Astrocyte (in vitro differentiated cells and primary cell): ENCODE results near the gene RAB26. TPM values are rescaled to one million over a fixed set of nuclear protein-coding genes. Genes with fewer than 3 reads are reported as not detected.

Source experiments
- DNase-seq: peaks from one replicate; pipeline ENCODE4 v3.0.0-alpha.2; 2010; ENCODE audit warnings: low read depth
- FAIRE-seq: peaks from 2 replicates; lab custom pipeline; 2011; peaks lifted over from hg19 to GRCh38; lab: Jason Lieb, UNC
- H2AFZ ChIP-seq: 2 replicates; pipeline ENCODE4 v1.6.0; 2012; ENCODE audit warnings: low read depth, low read length, inconsistent platforms
- H3K27ac ChIP-seq: 2 replicates; pipeline ENCODE4 v1.5.1; 2011; ENCODE audit warnings: low read depth, low read length, inconsistent platforms
- H3K27me3 ChIP-seq: 2 replicates; pipeline ENCODE4 v1.6.0; 2011; ENCODE audit warnings: low read length, inconsistent platforms; ENCODE audit not compliant: insufficient read depth
- H3K36me3 ChIP-seq: 2 replicates; pipeline ENCODE4 v1.5.1; 2011; ENCODE audit warnings: low read length, inconsistent platforms; ENCODE audit not compliant: insufficient read depth
- H3K4me1 ChIP-seq: 2 replicates; pipeline ENCODE4 v1.5.1; 2011; ENCODE audit warnings: low read length, inconsistent platforms; ENCODE audit not compliant: insufficient read depth
- H3K4me2 ChIP-seq: 2 replicates; pipeline ENCODE4 v1.6.0; 2012; ENCODE audit warnings: low read length, inconsistent platforms
- H3K4me3 ChIP-seq: 2 replicates; pipeline ENCODE4 v1.5.1; 2011; ENCODE audit warnings: low read depth, mild to moderate bottlenecking, low read length, inconsistent platforms; ENCODE audit not compliant: insufficient read depth
- H3K79me2 ChIP-seq: 2 replicates; pipeline ENCODE4 v1.6.0; 2012; ENCODE audit warnings: mild to moderate bottlenecking, low read length, inconsistent platforms; ENCODE audit not compliant: insufficient read depth
- H3K9ac ChIP-seq: 2 replicates; pipeline ENCODE4 v1.6.0; 2012; ENCODE audit warnings: mild to moderate bottlenecking, low read length, inconsistent platforms
- H3K9me3 ChIP-seq: 2 replicates; pipeline ENCODE4 v1.5.1; 2012; ENCODE audit warnings: low read depth, mild to moderate bottlenecking, low read length, inconsistent platforms; ENCODE audit not compliant: insufficient read depth
- H4K20me1 ChIP-seq: 2 replicates; pipeline ENCODE4 v1.6.0; 2012; ENCODE audit warnings: low read length, inconsistent platforms; ENCODE audit not compliant: insufficient read depth
- H3K27ac Mint-ChIP-seq: one replicate; pipeline ENCODE4 v1.8.0; 2021; ENCODE audit warnings: mild to moderate bottlenecking, mixed read lengths; ENCODE audit not compliant: unreplicated experiment
- H3K27me3 Mint-ChIP-seq: one replicate; pipeline ENCODE4 v1.8.0; 2021; ENCODE audit warnings: low read depth, mixed read lengths; ENCODE audit not compliant: unreplicated experiment
- H3K36me3 Mint-ChIP-seq: one replicate; pipeline ENCODE4 v1.8.0; 2021; ENCODE audit warnings: low read depth, mixed read lengths; ENCODE audit not compliant: unreplicated experiment
- H3K4me1 Mint-ChIP-seq: one replicate; pipeline ENCODE4 v1.8.0; 2021; ENCODE audit warnings: low read depth, mixed read lengths; ENCODE audit not compliant: unreplicated experiment
- H3K4me3 Mint-ChIP-seq: one replicate; pipeline ENCODE4 v1.8.0; 2021; ENCODE audit warnings: mild to moderate bottlenecking, moderate library complexity, mixed read lengths; ENCODE audit not compliant: unreplicated experiment
- H3K9me3 Mint-ChIP-seq: one replicate; pipeline ENCODE4 v1.8.0; 2021; ENCODE audit warnings: mild to moderate bottlenecking, mixed read lengths; ENCODE audit not compliant: unreplicated experiment
- EZH2 ChIP-seq: IDR thresholded peaks from 2 replicates; pipeline ENCODE4 v1.6.1; 2012; ENCODE audit warnings: mild to moderate bottlenecking, low read length, inconsistent platforms; ENCODE audit not compliant: insufficient read depth
- total RNA-seq: library from RNA; stranded (reverse); gene quantifications from 2 replicates; pipeline ENCODE4 v1.2.1, GENCODE V29; 2021
- TF ChIP-seq, protein P1 (sequence below): IDR thresholded peaks from 2 replicates; pipeline ENCODE4 v1.5.1; 2011; ENCODE audit warnings: low read depth, mild to moderate bottlenecking, inconsistent platforms, low read length, moderate library complexity; ENCODE audit not compliant: insufficient read depth

RAB26 gene
- total RNA-seq, 1 donor from 2014 or later: 1.4 TPM

DNA sequence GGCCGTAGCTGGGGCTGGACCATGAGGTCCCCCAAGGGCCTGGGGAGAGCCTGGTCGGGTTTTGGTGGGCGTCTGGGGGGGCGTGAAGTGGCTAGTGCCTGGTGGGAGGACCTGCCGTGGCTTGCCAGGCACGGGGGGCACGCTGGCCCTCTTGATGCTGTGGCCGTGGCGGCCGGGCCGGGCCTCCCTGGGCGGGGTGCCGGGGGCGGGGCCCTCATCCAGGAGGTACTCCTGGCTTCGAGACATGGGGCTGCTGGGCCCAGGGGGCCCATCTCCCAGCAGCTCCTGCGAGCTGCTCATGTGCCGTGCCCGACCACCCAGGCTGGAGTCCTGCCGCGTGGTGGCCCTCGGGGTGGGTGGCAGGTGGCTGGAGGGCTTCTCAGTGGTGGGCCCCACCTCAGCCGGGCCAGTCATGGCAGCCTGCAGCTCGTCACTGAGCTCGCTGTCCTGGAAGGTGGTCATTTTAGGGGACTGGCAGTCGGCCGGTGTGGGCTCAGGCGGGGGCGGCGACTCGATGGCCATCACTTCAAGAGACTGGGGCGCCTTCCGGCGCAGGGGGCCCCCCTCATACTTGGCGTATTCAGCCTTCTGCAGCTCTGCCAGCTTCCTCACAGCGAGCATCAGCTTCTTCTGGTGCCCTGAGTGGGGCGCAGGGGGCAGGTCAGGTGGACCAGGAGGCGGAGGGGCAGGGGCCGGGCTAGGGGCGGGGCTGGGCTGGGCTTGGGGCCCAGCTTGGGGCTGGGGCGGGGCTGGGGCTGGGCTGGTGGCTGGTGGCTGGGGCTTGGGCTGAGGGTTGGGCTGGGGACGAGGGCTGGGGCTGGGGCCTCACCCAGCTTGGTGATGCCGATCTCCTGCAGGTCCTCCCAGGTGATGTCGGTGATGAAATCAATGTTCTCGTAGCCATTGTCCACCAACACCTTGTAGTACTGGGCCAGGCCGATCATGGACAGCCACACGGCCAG is 32.8 kb downstream of the RAB26 start:
- H3K36me3 ChIP-seq: no peaks in the 10 kb centered on the region
- no peaks in the 10 kb centered on the region for H3K9me3 Mint-ChIP-seq
- H3K4me1 ChIP-seq: no peaks in the 10 kb centered on the region
- no peak for FAIRE-seq
- TF ChIP-seq, protein P1, sequence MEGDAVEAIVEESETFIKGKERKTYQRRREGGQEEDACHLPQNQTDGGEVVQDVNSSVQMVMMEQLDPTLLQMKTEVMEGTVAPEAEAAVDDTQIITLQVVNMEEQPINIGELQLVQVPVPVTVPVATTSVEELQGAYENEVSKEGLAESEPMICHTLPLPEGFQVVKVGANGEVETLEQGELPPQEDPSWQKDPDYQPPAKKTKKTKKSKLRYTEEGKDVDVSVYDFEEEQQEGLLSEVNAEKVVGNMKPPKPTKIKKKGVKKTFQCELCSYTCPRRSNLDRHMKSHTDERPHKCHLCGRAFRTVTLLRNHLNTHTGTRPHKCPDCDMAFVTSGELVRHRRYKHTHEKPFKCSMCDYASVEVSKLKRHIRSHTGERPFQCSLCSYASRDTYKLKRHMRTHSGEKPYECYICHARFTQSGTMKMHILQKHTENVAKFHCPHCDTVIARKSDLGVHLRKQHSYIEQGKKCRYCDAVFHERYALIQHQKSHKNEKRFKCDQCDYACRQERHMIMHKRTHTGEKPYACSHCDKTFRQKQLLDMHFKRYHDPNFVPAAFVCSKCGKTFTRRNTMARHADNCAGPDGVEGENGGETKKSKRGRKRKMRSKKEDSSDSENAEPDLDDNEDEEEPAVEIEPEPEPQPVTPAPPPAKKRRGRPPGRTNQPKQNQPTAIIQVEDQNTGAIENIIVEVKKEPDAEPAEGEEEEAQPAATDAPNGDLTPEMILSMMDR: no peak
- TF ChIP-seq EZH2: no peak
- H3K79me2 ChIP-seq: no peaks in the 10 kb centered on the region
- no peaks in the 10 kb centered on the region for H3K9me3 ChIP-seq
- peaks cover 2% of the 10 kb centered on the region for H3K36me3 Mint-ChIP-seq
- no peaks in the 10 kb centered on the region for H3K27me3 ChIP-seq
- H3K4me3 ChIP-seq: no peak overlapping the region
- H3K27ac ChIP-seq: no peak overlapping the region
- H3K4me1 Mint-ChIP-seq: no peaks in the 10 kb centered on the region
- H3K9ac ChIP-seq: no peak overlapping the region
- H3K4me2 ChIP-seq: no peak overlapping the region
- DNase-seq: no peak
- H2AFZ ChIP-seq: no peak overlapping the region
- no peak overlapping the region for H3K4me3 Mint-ChIP-seq
- H3K27ac Mint-ChIP-seq: no peak overlapping the region
- H4K20me1 ChIP-seq: no peaks in the 10 kb centered on the region
- H3K27me3 Mint-ChIP-seq: peaks cover 3% of the 10 kb centered on the region

DNA sequence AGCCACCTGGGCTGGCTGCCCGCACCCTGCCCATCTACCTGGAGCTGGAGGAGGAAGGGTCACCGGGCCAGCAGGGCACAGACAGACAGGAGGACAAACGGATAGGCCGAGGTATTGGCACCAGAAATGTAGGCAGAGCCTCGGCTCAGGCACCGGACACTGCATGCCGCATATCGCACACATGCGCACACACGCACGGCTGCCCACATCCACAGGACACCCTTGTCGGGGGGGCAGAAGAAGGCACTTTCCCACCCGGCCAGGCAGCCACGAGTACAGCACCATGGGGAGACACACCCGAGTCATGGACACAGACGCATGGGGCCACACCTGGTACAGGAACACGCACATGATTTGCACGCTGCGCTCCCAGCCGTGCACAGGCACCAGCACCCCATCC is 33.5 kb downstream of the RAB26 start:
- no peak overlapping the region for H3K4me3 Mint-ChIP-seq
- Histone ChIP-seq H3K27ac (no peak overlapping the region), H3K36me3 (no peaks in the 10 kb centered on the region), H3K4me1 (no peaks in the 10 kb centered on the region), H3K4me3 (no peak overlapping the region), H3K9ac (no peak overlapping the region), H3K4me2 (no peak overlapping the region), H3K27me3 (no peaks in the 10 kb centered on the region), H2AFZ (no peak overlapping the region), H3K79me2 (no peaks in the 10 kb centered on the region), H3K9me3 (no peaks in the 10 kb centered on the region), H4K20me1 (no peaks in the 10 kb centered on the region)
- FAIRE-seq (no peak), DNase-seq (no peak)
- TF ChIP-seq, protein P1: no peak
- TF ChIP-seq EZH2: no peak
- no peaks in the 10 kb centered on the region for H3K9me3 Mint-ChIP-seq
- peaks cover 3% of the 10 kb centered on the region for H3K27me3 Mint-ChIP-seq
- no peaks in the 10 kb centered on the region for H3K4me1 Mint-ChIP-seq
- no peak overlapping the region for H3K27ac Mint-ChIP-seq
- H3K36me3 Mint-ChIP-seq: peaks cover 2% of the 10 kb centered on the region

DNA sequence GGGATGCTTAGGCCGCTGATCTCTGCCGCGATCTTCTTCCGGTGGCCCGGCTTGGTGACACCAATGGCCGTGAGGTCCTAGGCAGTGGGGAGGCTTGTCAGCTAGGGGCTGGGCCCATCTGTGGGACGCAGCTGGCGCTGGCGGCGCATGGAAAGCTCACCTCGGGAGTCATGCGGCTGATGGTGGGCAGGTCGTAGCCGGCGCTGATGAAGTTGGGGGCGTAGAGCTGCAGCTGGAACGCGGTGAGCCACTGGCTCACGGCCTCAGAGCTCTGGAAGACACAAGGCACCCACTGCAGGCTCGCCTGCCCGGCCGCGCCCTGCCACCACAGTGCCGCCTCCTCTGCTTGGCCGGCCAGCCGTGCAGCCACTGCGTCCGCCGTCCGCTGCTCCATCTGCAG is 35.2 kb downstream of the RAB26 start:
- H3K4me1 ChIP-seq: no peaks in the 10 kb centered on the region
- H3K9me3 ChIP-seq: no peaks in the 10 kb centered on the region
- H3K36me3 ChIP-seq: no peaks in the 10 kb centered on the region
- Mint-ChIP-seq H3K27ac (no peak overlapping the region), H3K4me1 (no peaks in the 10 kb centered on the region), H3K4me3 (no peak overlapping the region), H3K36me3 (peaks cover 2% of the 10 kb centered on the region), H3K9me3 (no peaks in the 10 kb centered on the region), H3K27me3 (peaks cover 3% of the 10 kb centered on the region)
- H3K27ac ChIP-seq: no peak overlapping the region
- no peak overlapping the region for H3K4me2 ChIP-seq
- DNase-seq (no peak), FAIRE-seq (no peak)
- no peaks in the 10 kb centered on the region for H3K27me3 ChIP-seq
- H4K20me1 ChIP-seq: no peaks in the 10 kb centered on the region
- H3K9ac ChIP-seq: no peak overlapping the region
- no peak overlapping the region for H2AFZ ChIP-seq
- no peak for TF ChIP-seq EZH2
- TF ChIP-seq, protein P1: no peak
- H3K79me2 ChIP-seq: no peaks in the 10 kb centered on the region
- no peak overlapping the region for H3K4me3 ChIP-seq
